NCI-H1436 (cell line): Measurements from ENCODE around the gene EML5.

Experiments used
- DNase-seq: peaks from one replicate; lab custom pipeline; 2025; lab: John Stamatoyannopoulos, UW

Gene EML5

GRCh38 chr14:88710709-88711108, 82.0 kb downstream of the EML5 start:
- no peak for DNase-seq

DNA sequence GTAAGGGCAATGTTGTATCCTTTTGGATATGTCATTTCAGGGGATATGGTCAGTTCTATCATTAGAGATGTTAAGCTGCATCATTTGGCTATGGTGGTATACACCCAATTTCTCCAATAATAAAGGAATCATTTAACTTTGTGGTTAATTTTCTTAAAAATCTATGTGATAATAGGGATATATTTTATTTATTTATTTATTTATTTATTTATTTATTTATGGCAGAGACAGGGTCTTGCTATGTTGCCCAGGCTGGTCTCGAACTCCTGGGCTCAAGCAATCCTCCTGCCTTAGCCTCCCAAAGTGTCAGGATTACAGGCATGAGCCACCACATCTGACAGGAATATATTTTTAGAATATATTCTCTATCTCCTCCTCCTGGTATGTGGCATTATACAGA, 85.7 kb downstream of the EML5 start:
- DNase-seq, result no peak

- no peak for DNase-seq
Observed at GRCh38 chr14:88706425-88706824, 86.3 kb downstream of the EML5 start.

DNA sequence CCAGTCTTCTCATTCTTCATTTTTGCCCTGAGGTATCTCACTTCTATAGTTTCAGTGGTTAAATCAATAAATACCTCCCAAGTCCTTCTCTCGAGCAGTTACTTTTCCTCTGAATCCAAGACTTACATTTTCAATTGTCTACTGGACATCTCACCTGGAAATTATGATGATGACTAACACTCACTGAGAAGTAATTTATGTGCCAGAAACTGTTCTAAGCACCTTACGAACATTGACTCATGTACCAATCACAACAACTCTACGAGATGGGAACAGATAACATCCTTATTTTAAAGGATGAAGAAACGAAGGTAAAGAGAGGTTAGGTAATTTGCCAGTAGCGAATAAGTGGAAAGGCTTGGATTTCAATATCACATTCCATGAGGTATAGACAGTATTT, 94.1 kb downstream of the EML5 start:
- DNase-seq, result no peak

GRCh38 chr14:88695870-88696269, 96.9 kb downstream of the EML5 start:
- DNase-seq, result no peak

DNA sequence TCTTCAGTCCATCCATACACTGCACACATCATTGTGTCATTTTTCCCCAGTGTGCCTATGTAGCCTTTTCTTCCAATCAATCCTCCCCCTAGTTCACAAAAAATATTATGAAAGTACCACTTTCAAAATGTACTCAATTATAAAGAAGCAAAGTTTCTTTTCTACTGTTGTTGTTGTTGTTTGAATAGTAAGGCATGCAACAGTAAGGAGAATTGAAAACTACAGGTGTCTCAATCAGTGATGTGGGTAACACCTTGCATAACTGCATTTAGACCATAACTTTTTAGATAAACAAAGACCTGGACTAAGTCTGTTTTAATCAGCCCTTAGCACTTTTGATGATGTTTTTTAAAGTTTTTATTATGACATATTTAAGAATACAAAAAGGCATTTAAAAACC, 104.4 kb downstream of the EML5 start:
- no peak for DNase-seq

GRCh38 chr14:88683119-88683518, 109.6 kb downstream of the EML5 start:
- DNase-seq, result no peak

- no peak for DNase-seq
Observed at GRCh38 chr14:88682495-88683114, 110.1 kb downstream of the EML5 start.

DNA sequence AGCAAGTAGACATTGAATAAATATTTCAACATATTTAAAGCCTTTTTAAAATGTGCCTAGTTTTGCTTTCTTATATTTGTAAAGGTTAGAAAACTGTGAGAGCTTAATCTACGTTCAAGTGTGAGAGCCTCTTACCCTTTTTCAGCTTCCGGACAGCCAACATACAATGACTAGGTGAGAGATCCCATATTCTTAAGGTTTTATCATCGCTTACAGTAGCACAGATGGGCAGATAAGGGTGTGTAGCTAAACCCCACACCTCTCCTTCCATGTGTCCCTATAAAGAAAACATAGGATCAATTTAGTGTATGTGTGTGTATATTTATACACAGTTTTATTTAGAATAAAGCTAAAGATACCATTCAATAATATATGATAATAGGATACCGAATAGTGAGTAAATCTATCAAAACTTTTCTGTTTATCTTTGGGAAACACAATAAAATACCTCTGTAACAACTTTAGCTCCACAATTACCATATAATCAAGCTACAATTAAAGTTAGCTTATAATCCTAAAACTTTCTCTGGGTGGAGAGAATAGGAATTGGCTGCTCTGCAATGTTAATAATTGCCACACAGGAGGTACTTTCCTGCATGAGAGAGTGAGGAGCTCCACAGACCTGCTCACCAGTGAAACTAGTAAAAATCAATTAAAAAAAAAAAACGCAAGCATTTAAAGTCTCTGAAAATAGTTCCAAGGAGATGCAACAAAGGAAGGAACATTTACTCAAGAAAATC, 110.8 kb downstream of the EML5 start:
- DNase-seq, result no peak

DNA sequence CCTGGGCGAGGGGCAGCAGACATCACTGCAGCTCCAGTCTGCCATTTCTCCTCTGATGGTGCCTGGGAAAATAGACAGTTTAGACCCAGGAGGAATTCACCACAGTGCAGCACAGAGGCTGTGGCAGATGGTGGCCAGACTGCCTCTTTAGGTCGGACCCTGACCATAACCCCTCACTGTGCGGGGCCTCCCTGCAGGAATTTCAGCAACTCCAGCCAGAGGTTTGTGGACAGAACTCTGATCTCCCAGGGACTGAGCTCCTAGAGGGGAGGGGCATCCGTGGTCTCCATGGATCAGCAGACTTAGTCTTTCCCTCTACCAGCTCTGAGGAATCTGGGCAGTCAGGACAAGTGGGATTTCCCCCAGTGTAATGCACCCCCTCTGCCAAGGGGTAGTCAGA, 123.4 kb downstream of the EML5 start:
- no peak for DNase-seq

DNA sequence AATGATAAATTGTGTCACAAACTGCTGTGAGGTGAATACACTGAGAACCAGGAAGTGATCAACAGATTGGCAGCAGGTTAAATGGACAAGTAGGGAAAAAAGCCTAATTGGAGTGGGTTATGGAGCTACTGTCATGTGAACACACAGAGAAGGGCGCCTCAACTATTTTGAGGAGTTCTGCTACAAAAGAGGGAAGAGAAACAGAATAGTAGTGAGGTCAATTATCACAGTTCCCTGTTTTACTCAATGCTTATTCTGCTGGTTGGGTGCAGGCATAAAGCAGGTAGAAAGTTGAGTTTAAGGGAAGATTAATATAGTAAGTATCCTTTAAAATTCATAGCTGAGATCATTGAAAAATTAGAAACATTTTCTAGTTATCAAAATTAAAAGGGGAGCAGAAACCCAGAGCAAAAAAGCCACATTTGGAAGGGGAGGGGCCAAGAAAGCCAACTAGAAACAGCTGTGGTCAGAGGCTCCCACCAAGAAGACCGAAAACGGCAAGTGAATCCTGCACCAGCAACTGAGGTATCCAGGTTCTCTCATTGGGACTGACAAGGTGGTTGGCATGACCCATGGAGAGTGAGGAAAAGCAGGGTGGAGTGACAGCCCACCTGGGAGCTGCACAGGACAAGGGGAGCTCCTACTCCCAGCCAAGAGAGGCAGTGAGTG, 124.2 kb downstream of the EML5 start:
- no peak for DNase-seq

- peak; percentile 61 for DNase-seq
Observed at GRCh38 chr14:88667555-88668273, 125.0 kb downstream of the EML5 start.

DNA sequence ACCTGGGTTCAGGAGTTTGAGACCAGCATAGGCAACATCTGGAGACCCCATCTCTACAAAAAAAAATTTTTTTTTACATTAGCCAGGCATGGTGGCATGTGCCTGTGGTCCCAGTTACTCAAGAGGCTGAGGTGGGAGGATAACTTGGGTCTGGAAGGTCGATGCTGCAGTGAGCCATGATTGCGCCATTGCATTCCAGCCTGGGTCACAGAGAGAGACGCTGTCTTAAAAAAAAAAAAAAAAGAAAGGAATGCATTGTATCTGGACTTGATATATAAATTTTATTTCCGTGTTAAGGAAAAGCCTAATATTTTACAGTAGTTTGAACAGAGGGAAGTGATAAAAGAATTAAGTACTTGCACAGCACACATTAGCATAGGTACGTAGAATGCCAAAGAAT, 132.7 kb downstream of the EML5 start:
- no peak for DNase-seq

GRCh38 chr14:88639221-88639620, 153.5 kb downstream of the EML5 start:
- no peak for DNase-seq

DNA sequence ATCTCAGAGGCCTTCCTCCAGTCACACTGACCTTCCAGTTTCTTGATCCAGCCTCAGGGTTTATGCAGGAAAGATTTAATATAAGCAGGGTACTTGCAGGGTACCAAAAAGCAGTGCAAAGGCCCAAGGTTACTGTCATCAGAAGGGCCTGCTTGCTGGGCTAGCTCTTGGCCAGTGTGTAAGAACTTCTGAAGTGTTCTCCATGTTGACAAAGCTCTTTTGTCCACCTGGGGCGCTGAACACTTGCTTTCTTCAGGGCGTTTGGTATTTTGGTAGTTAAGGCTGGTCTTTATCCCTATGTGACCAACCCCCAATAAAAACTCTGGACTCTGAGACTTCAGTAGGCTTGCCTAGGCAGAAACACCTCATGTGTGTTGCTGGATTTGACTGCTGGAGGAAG, 160.2 kb downstream of the EML5 start:
- no peak for DNase-seq

DNA sequence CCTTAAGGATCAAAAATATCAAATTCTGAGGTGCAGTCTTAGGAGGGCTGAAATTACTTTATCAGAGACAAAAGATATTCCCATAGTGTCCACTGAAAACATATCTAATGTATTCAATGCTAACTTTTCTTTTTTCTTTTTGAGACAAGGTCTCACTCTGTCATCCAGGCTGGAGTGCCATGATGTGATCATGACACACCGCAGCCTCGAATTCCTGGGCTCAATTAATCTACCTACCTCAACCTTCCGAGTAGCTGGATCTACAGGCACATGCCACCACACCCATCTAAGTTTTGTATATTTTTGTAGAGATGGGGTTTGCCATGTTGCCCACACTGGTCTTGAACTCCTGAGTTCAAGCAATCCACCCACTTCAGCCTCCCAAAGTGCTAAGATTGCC, 161.7 kb downstream of the EML5 start:
- no peak for DNase-seq

DNA sequence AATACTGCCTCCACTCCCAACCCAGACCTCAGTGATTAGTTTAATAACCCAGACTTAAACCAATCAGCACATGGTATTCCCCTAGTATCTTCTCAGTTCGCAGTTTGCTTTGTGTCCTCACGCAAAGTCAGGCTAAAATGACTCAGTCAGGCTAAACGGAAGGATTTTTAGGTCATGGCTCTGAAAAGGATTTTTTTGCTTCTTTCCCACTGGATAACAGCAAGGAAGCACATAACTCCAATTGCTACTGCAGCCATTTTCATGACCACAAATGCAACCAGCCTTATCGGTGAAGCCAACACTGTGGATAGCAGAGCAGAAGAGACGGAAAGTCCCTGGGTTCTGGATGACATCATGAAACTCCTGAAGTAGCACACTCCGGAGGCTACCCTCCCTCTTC, 162.2 kb downstream of the EML5 start:
- no peak for DNase-seq

GRCh38 chr14:88628462-88628861, 164.3 kb downstream of the EML5 start:
- no peak for DNase-seq

DNA sequence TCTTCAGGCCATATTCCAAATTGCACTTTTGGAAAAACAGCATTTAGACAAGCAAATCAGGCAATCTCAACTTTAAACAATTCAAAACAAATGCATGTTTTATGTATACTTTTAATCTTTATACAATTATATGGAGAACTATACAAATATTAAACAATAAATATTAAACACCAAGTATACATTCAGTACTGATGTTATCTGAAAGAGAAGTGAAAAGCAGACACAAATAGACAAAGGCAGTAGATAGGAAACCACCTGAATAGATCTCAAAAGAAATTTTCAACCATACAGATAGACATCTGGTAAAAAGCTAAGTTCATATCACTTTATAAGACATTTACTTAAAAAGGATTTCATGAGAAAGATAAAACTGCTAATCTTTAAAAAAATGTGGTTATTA, 164.7 kb downstream of the EML5 start:
- no peak for DNase-seq

- no peak for DNase-seq
Observed at GRCh38 chr14:88625671-88626070, 167.1 kb downstream of the EML5 start.

- no peak for DNase-seq
Observed at GRCh38 chr14:88621100-88621499, 171.7 kb downstream of the EML5 start.

- DNase-seq, result no peak
Observed at GRCh38 chr14:88618476-88618875, 174.3 kb downstream of the EML5 start.

DNA sequence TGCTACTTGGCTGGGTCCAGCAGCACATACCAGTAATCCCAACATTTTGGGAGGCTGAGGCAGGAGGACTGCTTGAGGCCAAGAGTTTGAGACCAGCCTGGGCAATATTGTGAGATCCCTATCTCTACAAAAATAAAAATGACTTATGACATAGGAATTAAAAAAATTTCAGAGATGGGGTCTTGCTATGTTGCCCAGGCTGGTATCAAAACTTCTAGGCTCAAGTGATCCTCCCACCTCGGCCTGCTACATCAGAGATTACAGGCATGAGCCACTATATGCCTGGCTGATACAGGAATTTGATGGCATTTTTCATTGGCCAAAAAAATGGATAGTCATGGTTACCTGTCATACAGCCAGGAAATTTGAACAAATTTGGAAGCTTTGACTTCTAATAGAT, 175.3 kb downstream of the EML5 start:
- DNase-seq, result no peak
